SIG-M5 (cell line): Measurements from ENCODE around the gene FSD1.
"Not testable (repeated sequence)": the region's sequence is repeated elsewhere in the genome, so short reads cannot be mapped to it uniquely, and the experiment has no call there.

Source experiments
- DNase-seq: peaks from one replicate; lab custom pipeline; 2025; lab: John Stamatoyannopoulos, UW

FSD1 gene

DNA sequence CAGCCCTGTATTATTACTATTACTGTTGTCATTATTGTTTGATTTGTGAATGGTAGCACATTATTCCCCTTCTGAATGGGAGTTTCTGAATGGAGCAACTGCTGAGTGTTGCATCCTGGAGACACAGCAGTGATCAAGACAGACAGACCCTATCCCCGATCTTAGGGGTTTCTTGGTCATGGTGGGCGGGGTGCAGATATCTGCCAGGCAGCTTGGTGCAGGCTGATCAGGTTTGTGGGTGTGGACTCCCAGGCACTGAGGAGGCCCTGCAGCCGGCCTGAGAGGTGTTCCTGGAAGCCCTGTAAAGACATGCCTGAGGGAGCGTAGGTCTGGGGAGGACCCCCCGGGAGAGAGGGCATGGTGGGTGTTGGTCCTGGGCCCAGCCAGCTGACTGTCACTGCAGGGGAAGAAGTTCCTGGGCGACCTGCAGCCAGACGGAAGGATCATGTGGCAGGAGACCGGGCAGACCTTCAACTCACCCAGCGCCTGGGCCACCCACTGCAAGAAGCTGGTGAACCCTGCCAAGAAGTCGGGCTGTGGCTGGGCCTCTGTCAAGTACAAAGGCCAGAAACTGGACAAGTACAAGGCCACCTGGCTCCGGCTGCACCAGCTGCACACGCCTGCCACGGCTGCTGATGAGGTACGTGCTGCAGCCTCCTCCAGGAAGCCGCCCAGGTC lies 41.1 kb downstream of the FSD1 start:
- no peak for DNase-seq

DNA sequence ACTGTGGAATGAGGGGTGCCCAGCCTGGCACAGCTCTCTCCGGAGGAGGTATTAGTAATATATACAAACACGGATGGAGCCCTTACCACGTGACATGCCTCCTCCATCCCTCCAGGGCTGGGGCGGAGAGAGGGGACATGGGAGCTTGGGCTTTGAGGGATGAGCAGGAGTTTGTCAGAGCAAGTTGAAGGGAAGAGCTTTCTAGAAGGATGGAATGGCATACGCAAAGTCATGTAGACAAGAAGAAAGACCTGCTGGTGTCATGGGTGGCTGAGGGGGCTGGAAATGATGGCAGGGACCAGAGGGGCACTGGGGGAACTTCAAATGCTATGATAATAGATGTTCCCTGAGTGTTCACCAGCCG lies 41.6 kb downstream of the FSD1 start:
- DNase-seq = no peak

DNA sequence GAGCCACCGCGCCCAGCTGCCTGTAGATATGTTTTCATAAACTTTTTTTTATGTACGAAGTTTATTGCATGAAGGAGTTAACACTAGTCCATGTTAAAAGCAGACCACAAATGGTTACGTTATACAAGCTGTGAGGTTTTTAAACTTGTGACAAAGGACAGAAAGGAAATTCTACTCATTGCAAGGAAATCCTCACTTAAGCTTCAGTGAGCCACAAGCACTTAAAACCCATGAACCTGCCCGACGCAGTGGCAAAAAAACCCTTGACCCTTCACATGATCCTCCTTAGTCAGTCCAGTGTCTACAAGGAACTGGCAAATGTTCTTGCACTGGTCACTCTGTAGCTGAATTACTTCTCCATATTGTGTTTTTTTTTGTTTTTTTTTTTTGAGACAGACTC lies 43.1 kb downstream of the FSD1 start:
- DNase-seq = no peak

DNA sequence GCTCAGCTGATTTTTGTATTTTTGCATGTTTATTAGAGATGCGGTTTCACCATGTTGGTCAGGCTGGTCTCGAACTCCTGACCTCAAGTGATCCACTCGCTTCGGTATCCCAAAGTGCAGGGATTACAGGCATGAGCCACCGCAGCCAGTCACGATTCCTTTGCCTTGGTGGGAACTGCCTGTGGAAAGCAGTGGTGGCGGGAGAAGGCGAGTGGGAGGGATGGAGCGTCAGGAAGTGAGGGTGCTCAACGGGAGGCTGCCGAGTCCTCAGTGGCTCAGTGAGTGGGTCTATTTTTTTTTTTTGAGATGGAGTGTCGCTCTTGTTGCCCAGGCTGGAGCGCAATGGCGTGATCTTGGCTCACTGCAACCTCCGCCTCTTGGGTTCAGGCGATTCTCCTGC lies 44.8 kb downstream of the FSD1 start:
- not testable (repeated sequence) for DNase-seq

DNA sequence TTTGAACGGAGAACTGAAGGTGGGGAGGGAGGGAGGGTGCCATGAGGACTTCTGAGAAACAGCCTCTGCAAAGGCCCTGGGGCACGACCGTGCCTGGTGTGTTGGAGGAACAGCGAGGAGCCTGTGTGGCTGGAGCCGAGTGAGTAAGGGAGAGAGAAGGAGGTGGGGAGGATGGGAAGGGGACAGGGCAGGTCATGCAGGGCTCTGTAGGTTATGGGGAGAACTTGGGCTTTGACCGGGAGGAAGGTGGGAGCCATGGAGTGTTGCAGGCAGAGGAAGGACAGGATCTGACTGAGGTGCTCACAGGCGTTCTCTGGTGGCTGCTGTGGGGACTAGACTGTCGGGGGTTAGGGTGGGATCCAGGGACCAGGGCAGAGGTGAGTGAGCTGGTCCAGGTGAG lies 45.7 kb downstream of the FSD1 start:
- no peak for DNase-seq

DNA sequence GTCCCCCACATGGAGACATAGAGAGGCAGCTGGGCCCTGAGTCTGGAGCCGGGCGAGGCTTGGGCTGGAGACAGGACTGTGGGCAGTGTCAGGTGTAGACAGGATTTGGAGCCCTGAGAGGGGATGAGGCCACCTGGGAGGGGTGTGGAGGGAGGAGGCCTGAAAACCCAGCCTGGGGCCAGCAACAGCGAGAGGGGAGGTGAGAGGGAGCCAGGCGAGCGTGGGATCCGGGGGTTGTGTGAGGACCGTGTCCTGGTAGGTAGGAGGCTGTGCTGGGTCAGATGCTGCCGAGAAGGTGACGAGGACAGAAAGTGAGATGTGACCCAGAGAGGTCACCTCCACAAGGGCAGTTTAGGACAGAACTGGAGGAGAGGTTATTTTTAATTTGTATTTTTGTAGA lies 46.3 kb downstream of the FSD1 start:
- DNase-seq = no peak

DNA sequence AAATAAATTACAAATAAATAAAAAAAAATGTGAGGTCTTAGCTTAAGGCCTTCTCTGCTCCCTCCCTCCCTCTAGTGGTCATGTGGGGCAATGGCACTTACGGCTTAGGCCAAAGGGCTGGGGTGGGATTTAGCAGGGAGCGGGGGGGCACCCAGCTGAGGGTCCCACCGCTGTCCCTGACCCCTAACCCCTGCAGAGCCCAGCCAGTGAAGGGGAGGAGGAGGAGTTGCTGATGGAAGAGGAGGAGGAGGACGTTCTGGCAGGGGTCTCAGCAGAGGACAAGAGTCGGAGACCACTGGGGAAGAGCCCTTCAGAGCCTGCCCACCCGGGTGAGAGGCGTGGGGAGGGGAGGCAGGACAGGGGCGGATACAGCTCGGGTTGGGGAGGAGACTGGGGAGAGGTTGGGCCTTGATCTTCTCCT lies 48.3 kb downstream of the FSD1 start:
- DNase-seq = no peak

DNA sequence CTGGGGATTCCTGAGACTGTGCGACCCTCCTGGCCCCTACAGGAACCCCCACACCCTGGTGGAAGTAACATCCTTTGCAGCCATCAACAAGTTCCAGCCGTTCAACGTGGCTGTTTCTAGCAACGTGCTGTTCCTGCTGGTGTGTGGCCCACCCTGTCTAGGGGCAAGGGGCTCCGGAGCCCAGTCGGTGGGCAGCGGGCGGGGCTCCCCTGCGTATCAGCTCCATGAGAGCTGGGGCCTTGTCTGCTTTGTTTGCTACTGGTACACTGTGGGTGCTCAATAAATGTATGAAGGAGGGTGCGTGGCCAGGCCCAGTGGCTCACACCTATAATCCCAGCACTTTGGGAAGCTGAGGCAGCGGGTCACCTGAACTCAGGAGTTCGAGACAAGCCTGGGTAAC lies 49.9 kb downstream of the FSD1 start:
- DNase-seq = no peak

DNA sequence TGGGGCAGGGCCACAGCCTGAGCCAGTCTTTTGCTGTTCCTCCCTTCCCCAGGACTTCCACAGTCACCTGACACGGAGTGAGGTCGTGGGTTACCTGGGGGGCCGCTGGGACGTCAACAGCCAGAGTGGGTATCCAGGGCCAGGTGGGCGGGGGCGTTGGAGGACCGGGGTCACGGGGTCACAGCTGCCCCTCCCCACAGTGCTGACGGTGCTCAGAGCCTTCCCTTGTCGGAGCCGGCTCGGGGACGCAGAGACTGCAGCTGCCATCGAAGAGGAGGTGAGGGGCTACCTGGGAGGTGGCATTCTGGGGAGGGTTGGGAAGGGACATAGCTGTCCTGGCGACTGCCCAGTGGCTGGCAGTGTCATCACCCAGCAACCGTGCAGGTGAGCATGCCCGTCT lies 50.5 kb downstream of the FSD1 start:
- no peak for DNase-seq

DNA sequence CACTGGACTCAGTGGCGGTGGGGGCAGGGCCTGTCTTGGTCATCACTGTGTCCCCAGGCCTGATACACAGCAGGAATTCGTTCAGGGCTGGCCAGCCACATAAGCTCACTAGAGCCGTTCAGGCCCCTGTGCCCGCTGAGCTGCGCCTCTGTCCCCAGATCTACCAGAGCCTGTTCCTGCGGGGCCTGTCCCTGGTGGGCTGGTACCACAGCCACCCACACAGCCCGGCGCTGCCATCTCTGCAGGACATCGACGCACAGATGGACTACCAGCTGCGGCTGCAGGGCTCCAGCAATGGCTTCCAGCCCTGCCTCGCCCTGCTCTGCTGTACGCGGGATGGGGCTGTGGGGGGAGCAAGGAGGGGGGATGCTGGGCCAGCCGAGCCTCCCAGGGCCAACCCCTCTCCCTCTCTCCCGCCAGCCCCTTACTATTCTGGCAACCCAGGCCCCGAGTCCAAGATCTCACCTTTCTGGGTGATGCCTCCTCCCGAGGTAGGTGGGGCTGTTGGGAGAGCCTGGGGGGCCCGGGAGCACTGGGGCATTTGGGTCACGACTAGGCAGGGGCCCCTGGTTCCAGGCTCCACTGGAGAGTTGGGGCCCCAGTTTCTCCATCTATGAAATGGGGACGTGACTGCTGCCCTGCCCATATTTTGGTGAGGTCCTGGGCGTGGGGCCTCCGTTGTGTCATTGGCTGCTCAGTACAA lies 52.8 kb downstream of the FSD1 start:
- no peak for DNase-seq

DNA sequence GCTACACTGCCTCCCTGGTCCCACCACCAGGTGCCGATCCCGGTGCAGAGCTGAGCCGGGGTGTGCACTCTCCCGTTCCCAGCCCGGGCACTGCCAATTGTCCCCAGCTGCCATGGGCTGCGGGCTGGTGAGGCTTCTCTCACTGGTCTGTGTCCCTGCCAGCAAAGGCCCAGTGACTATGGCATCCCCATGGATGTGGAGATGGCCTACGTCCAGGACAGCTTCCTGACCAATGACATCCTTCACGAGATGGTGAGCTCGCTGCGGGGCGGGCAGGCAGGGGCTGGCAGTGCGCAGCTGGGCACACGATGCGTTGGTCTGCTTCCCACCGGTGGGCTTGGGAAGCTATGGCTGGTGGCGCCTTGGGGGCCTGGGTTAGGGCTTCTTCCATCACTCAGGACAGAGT lies 53.5 kb downstream of the FSD1 start:
- DNase-seq = no peak

DNA sequence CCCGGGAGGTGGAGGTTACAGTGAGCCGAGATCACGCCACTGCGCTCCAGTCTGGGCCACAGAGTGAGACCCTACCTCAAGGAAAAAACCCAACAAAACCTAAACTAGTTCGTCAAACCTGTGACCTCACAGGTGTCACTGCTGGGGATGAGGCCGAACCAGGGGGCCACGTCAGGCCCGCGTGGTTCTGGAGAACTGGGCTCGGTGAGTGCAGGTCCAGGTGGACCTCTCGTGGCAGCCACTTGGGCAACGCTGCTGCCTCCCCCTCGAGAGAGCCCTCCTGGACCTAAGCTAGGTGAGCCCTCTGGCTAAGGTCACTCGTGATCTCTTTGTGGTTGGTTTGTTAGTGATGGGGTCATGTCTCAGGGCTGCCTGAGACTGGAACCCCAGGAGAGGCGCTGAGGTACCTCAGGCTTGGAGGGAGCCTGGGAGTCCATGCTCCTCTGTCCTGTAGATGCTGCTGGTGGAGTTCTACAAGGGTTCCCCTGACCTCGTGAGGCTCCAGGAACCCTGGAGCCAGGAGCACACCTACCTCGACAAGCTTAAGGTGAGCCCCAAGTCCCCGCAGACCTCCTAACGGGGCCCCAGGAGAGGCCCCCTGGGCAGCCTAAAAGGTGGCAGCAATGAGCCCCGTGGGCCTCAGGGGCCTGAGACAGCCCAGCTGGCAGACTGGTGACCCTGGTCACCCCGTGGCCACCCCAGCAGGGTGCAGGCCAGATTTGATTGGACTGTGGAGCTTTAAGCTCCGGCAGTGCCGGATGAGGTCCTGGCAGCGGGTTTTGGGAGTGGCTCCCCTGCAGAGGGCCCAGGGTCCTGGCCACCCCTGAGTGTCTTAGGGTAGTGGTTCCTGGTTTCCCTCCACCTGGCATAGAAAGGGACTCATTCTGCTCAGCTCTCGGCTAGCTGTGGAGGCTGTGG lies 54.6 kb downstream of the FSD1 start:
- DNase-seq = no peak

DNA sequence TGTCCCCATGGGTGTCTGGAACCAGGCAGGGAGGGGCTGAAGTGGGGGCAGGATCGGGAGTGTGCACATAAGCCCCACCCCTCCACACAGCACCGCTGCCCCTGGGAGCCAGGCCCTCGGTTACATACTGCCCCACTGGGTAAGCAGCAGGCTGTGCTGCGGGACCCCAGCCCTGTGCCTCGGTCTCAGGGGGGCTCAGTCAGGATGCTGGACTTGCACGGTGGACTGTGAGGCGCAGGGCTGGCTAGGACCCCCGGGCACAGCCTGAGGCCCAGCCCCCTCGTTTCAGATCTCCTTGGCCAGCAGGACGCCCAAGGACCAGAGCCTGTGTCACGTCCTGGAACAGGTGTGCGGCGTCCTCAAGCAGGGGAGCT lies 55.2 kb downstream of the FSD1 start:
- no peak for DNase-seq

DNA sequence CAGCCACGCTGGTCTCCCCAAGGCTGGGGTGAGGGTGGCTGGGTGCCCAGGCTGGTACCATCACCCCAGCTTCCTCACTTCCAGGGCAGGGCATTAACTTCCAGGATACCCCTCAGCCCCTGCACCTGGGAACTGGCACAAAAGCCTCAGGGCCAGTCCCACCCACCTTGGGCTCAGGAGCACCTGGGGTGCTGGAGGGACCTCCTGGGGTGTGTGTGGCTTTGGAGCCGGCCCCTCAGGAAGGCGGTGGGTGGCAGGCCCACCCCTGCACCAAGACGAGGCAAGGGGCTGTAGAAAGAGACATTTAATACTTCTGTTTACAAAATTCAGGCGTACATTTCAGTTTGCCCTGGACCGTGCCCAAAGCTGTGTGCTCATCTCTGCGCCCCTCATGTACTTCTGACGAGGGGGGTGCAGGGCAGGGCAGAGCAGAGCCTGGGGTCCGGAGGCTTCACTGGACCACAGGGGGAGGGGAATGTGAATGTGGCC lies 55.7 kb downstream of the FSD1 start:
- no peak for DNase-seq

DNA sequence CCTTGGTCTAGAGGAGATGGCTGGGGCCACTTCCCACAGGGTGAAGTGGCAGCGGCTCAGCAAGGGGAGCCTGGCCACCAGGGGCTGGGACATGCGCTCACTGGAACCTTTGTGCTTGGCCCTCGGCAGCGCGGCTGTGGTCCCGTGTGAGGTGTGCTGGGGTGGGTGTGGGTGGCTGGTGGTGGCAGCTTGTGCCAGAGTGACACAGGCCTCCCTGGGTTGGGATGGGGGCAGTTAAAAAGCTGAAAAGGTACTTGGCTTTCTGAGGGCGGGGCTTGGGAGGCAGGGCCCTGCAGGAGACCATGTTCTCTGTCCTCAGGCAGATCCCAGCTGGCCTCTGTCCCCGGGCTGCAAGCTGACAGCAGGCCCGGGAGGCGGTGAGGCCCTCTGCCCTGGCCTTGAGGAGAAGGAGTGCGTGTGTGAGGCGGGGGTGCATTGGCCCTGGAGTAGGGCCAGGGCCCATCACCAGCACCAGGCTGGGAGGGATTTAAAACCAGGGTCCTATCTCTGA lies 56.3 kb downstream of the FSD1 start:
- no peak for DNase-seq

DNA sequence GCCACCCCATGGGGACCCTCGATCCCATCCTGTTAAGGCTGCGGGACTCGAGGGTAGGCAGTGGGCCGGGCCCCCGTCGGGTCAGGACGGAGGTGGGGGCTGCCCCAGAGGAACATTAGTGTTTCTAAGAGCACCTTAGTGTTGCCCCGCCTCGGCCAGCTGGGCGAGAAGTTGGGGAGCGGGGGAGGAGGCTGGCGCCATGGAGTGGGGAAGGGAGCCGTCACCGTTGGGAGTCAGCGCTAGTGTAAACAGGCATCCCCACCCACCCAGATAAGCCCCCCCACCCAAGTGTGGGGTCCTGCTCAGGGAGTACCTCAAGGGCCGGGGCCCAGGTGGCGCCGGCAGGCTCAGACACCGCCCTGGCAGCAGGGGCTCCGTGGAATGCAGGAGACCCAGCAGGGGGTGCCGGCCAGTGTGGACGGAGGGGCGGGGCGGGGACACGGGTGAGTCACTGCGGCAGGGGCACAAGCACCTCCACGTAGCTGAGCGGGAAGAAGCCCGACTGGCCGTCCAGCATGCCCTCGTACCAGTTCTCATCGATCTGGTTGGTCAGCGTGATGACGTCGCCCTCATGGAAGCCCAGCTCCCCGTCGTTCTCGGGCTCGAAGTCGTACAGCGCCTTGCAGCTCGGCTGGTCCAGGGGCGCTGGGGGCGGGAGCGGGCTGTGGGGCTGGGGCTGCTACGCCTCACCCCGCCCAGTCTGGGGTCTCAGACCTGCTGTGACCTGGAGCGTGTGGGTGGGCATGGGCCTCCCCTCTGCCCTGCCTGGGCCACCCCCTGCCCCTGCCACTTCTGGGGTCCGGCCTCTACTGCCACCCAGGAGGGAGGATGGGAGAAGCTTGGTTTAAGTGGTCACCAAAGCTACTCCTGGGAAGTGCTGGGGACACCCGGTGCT lies 57.0 kb downstream of the FSD1 start:
- DNase-seq = no peak

DNA sequence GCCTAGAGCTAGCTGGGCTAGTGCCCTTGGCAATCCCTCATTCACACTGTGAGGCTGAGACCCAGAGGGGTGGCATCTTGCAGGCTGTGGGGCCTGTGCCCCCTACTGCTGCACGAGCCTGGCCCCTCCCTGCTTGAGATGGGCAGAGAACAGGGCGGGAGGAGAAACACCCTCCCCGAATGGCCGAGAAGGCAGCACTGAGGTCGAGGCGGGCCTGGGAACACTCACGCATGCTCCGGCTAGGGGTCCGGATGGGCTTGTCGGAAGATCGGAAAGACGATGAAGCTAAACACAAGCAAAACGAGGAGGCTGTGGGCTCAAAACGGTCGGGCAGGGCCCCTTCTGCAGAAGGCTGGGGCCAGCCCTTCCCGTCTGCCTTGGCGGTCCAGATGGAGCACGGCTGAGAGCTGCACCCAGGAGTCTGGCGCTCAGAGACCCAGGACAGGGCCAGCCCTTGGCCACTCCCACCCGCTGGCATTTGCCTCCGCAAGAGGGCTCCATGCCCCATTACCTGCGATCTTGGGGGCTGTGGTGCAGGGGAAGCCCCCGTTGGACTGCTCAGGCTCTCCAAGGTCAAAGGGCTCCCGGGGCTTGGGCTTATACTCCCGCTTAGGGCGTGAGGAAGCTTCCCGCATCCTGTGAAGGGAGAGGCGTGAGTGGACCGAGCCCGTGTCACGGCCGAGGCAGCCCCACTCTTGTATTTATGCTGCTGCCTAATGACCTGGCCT lies 57.9 kb downstream of the FSD1 start:
- no peak for DNase-seq

DNA sequence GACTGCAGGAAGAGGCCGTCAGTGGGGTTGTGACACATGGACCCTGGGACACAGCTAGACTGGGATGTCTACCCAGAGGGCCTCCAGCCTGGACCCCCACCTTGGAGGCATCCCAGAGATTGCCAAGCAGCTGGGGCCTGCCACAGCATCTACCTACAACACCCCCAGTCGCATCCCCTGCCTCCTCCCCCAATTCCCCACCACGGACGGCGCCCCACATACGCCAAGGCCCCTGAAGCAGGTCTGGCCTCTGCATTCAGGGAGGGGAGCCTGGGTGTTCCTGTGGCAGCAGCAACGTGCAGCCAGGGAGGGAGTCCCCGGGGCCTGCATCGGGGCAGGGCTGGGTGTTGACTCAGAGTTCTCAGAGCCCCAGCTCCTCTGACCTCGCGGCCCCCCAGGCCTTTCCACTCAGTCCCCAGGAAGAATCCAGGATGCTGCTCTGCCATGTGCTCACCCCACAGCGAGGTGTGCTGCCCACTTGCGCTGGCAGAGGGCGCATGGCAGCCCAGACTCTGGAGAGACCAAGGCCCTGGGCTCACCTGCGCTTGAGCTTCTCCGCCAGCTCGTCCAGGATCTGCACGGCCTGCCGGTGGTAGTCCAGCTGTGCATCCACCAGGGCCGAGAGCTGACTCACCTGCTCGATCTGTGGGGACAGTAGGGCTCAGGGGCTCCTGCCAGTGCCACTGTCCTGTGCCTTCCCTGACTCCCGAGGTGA lies 58.6 kb downstream of the FSD1 start:
- DNase-seq = no peak

DNA sequence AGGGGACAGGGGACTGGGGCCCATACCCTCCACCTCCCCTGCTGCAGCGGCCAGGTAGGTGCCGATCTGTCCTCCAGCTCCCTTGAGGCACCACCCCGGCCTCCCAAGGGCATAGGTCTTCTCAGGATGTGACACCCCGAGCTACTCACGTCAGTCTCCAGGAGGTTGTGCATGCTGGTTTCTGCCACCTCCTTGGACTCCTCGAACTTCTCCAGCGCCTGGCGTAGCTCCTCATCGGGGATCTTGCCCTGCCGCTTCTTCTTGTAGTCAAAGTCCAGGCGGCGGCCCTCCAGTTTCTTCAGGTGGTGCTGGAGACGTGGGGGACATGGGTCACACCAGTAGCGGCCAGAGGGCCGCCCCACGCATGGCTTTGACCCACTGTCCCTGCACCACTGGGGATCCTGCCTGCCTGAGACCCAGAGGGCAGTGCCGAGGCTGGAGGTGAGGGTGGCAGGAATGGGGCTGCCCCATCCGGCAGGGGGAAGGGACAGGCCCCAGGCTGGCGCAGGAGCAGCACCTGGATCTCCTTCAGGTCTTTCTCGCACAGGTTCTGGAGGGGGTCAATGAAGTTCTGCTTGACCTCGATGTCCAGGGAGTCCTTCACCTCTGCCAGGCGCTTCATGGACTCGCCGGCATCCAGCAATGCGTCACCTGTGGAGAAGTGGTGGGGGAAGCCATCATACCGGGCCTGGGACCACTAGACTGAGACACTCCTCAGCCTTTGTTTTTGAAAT lies 59.3 kb downstream of the FSD1 start:
- DNase-seq = no peak

DNA sequence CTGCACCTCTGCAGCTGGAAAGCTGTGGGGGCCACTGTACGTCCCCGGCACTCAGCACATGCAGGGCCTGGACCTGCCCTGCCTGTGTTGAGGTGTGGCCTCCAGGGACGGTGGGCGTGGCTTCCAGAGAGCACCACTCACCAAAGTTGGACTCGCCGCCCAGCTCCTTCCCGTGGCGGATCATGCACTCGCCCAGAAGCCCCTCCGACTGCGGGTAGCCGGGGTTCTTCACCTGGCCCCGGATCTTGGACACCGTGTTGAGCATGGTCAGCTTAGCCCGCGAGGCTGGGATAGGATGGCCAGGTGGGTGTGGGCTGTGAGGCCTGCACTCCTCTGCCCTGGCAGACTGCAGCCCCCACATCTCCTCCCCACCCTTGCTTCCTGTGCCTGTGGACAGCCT lies 60.9 kb downstream of the FSD1 start:
- no peak for DNase-seq
